Sigmoid colon (tissue), 4 donors: ENCODE data around the gene CDCA5.

Source experiments
- CTCF ChIP-seq, 4 experiments: fragments of 450-650 bp in 3 of 4; fragments of 200-600 bp in 1 of 4; IDR thresholded peaks; one replicate each; pipeline ENCODE4 v1.5.1; 2016 to 2019; ENCODE audit warnings: antibody characterized with exemption in 4 of 4, mild to moderate bottlenecking in 3 of 4, moderate library complexity in 2 of 4
- EP300 ChIP-seq, 4 donors: sonication (generic); formaldehyde crosslinking; IDR thresholded peaks; one replicate each; pipeline ENCODE4 v1.6.1; 2017; ENCODE audit warnings: antibody characterized with exemption in 4 of 4

GRCh38 chr11:65047581-65048422 is 36.0 kb downstream of the CDCA5 start:
- TF ChIP-seq CTCF (IDR thresholded peaks at IDR 0.05) (no peak), EP300 (IDR thresholded peaks at IDR 0.05) (no peak)
